A549 treated with Mapracorat at 1 μM for 4 hours (cell line): ENCODE results near the gene CPEB2. TPM values are rescaled to one million over a fixed set of nuclear protein-coding genes. Genes with fewer than 3 reads are reported as not detected.

Source experiments
- total RNA-seq: library from RNA; stranded (reverse); fragments of 200-300 nt; extraction: Qiagen RNA extraction; gene quantifications from 5 replicates; pipeline ENCODE4 v1.2.3, GENCODE V29; 2022

The CPEB2 gene
- 6.2 to 9.1 TPM (median 7.4 TPM) in 5 replicates for total RNA-seq

DNA sequence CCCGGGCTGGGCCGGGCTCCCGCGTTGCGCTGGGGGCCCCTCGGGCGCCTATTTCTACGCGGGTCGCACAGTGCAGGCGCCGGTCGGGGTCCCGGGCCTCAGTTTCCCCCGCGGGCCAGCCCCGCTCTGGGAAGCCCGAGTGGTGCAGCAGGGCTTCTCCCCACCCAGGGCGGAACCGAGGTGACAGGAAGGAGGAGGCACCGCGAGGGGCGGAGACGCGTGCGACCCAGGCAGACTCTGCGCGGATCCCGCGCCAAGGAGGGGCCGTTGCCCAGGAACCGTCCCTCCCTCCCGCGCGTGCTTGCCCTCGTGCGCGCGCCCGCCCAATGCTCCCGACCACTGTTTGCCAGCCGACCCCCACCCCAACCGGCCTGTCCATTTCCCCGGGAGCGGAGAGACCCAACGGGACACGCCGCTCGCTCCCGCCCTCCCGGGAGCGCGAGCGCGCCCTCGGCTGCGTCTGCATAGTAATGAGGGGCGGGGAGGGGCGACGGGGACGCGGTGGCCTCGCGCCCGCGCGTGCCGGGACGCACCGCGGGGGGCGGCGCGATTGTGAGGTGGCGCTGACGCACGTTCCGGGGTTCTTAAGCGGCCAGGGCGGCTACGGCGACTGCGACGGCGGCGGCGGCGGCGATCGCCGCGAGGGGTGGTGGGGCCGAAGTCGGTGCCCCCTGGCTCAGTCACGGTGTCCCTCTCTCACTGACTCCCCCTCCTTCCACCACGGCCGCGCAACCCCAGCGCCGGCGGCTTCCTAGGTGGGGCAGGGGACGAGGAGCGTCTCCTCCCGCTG, at the start of gene CPEB2:
CPEB2 (plus strand) TSS at position 613 of the 790 bp plus-strand sequence. CDS start 193 bp downstream, outside the sequence.

